ENCODE measurements around the gene SLC38A10. TPM values are rescaled to one million over a fixed set of nuclear protein-coding genes. Genes with fewer than 3 reads are reported as not detected.

The SLC38A10 gene
- total RNA-seq, 1 donor from 2014 or later = 116 TPM

GRCh38 chr17:81196505-81197408 is 98.3 kb downstream of the SLC38A10 start:
- no peak overlapping the region for H3K27ac Mint-ChIP-seq (ENCODE audit: unreplicated experiment)
- no peaks in the 10 kb centered on the region for H3K27me3 Mint-ChIP-seq (ENCODE audit: low read depth)
- TF ChIP-seq CTCF (IDR thresholded peaks at IDR 0.05) = no peak
- H3K9me3 Mint-ChIP-seq (ENCODE audit: low read depth) = no peaks in the 10 kb centered on the region
- H3K4me1 Mint-ChIP-seq (ENCODE audit: low read depth) = no peaks in the 10 kb centered on the region
- H3K4me3 Mint-ChIP-seq (ENCODE audit: unreplicated experiment) = no peak overlapping the region
- H3K36me3 Mint-ChIP-seq (ENCODE audit: low read depth) = peaks cover 2% of the 10 kb centered on the region
- peak; percentile 86 for DNase-seq (ENCODE audit: low spot score)

GRCh38 chr17:81195941-81196495 is 99.1 kb downstream of the SLC38A10 start:
- Mint-ChIP-seq H3K4me1 (ENCODE audit: low read depth) (no peaks in the 10 kb centered on the region), H3K27ac (ENCODE audit: unreplicated experiment) (no peak overlapping the region), H3K9me3 (ENCODE audit: low read depth) (no peaks in the 10 kb centered on the region), H3K27me3 (ENCODE audit: low read depth) (no peaks in the 10 kb centered on the region), H3K36me3 (ENCODE audit: low read depth) (peaks cover 2% of the 10 kb centered on the region), H3K4me3 (ENCODE audit: unreplicated experiment) (no peak overlapping the region)
- no peak for DNase-seq (ENCODE audit: low spot score)
- TF ChIP-seq CTCF (IDR thresholded peaks at IDR 0.05) = no peak

Other genes starting within 250 kb of the SLC38A10 start
- gene PVALEF, start 129.8 kb downstream of the SLC38A10 start, total RNA-seq = not detected in 3 replicates
- 0.48 to 0.67 TPM (median 0.51 TPM) in 3 replicates for gene AATK, start 129.1 kb downstream of the SLC38A10 start, total RNA-seq
- gene CEP131, start 72.3 kb downstream of the SLC38A10 start, total RNA-seq = 8.2 to 9.6 TPM (median 8.5 TPM) in 3 replicates
- 27.1 to 29.0 TPM (median 27.6 TPM) in 3 replicates for gene TEPSIN, start 56.3 kb downstream of the SLC38A10 start, total RNA-seq
- gene NDUFAF8, start 56.0 kb downstream of the SLC38A10 start, total RNA-seq = 36.1 to 58.9 TPM (median 39.7 TPM) in 3 replicates
- 20.6 to 32.3 TPM (median 22.7 TPM) in 3 replicates for gene BAHCC1, start 100.2 kb upstream of the SLC38A10 start, total RNA-seq
- gene ACTG1, start 217.5 kb upstream of the SLC38A10 start, total RNA-seq = 3,639 to 4,575 TPM (median 4,567 TPM) in 3 replicates
- gene FSCN2, start 233.1 kb upstream of the SLC38A10 start, total RNA-seq = 4.1 to 6.1 TPM (median 5.3 TPM) in 3 replicates